Measurements from ENCODE around the gene FZD4.
A peak's percentile ranks its signal among the peaks of the same experiment; 100 is the strongest.

The FZD4 gene

DNA sequence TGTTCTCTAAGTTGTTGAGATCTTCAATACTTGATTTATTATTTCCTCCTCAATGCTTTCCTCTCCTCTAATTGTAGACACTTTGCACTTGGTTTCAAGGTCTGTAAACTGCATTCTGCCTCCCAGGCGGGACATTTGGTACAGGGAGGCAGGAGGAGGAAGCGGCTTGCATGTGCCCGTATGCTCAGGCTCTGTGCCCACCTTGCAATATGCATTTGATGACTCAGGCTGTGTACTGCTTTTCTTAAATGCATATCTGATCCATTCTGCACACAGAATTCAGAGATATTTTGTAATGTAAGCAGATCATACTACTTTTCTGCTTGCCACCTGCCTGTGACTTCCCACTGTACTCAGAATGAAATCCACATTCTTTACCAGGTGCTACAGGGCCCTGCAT, 55.0 kb downstream of the FZD4 start:
- TF ChIP-seq, protein P1, sequence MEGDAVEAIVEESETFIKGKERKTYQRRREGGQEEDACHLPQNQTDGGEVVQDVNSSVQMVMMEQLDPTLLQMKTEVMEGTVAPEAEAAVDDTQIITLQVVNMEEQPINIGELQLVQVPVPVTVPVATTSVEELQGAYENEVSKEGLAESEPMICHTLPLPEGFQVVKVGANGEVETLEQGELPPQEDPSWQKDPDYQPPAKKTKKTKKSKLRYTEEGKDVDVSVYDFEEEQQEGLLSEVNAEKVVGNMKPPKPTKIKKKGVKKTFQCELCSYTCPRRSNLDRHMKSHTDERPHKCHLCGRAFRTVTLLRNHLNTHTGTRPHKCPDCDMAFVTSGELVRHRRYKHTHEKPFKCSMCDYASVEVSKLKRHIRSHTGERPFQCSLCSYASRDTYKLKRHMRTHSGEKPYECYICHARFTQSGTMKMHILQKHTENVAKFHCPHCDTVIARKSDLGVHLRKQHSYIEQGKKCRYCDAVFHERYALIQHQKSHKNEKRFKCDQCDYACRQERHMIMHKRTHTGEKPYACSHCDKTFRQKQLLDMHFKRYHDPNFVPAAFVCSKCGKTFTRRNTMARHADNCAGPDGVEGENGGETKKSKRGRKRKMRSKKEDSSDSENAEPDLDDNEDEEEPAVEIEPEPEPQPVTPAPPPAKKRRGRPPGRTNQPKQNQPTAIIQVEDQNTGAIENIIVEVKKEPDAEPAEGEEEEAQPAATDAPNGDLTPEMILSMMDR (IDR thresholded peaks at IDR 0.05; ENCODE audit: low read depth, low read length): no peak
- DNase-seq (ENCODE audit: low read depth, low spot score): no peak
- in situ Hi-C loops (cut with HindIII; ENCODE audit: low sequenced_read_pairs): no loop called here
- no peak overlapping the region for H3K4me3 ChIP-seq (ENCODE audit: low read depth, low read length)

DNA sequence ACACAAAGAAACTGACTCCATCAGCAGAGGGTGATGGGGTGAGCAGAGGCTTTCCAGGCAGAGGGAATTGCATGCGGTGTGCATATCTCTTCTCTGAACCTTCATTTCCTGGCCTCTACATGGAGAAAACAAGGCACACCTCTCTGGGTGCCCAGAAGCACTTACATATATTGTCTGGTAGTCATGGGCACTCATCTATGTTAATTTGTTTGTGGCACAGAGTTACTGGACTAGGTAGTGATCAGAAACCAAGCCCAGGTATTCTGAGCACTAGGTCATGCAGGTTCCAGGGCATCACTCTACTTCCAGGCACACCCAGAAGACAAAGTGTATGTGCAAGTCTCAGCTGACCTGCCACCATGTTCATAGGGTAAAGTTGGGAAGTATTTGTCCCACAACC, 56.5 kb downstream of the FZD4 start:
- no peak for DNase-seq (ENCODE audit: low read depth, low spot score)
- no peak overlapping the region for H3K4me3 ChIP-seq (ENCODE audit: low read depth, low read length)
- TF ChIP-seq, protein P1 (IDR thresholded peaks at IDR 0.05; ENCODE audit: low read depth, low read length): no peak
- in situ Hi-C loops (cut with HindIII; ENCODE audit: low sequenced_read_pairs): no loop called here

DNA sequence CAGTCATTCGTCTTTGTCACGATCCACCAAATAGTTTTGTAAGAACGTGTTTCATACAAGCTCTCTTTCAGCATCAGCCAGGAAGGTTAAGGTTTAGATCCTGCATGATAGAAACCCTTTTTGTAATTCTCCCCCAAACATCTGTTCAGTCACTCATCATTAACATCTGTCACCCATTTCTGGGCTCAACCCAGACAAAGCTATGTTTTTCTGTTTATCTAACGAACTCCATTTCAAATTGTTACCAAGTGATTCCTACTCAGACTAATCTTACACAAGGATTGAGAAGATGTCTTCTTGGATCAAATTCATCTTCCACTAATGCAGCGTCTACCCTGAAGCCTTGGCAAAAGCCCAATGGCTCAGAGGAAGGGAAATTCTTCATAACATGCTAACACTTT, 58.8 kb downstream of the FZD4 start:
- in situ Hi-C loops (cut with HindIII; ENCODE audit: low sequenced_read_pairs): no loop called here
- DNase-seq (ENCODE audit: low read depth, low spot score): peak; percentile 53
- TF ChIP-seq, protein P1 (IDR thresholded peaks at IDR 0.05; ENCODE audit: low read depth, low read length): no peak

More for the DNA sequence above, 58.8 kb downstream of the FZD4 start:
- no peak overlapping the region for H3K4me3 ChIP-seq (ENCODE audit: low read depth, low read length)
